WERI-Rb-1 (cell line): ENCODE data around the gene ZDHHC24.

ENCODE experiments used
- DNase-seq: peaks from one replicate; pipeline ENCODE4 v3.0.0-alpha.2; 2020
- H3K27ac ChIP-seq: fragments of 250-450 bp; sonication (Bioruptor Pico); 2 replicates; pipeline ENCODE4 v1.5.1; 2020; ENCODE audit warnings: mild to moderate bottlenecking, moderate library complexity
- H3K27me3 ChIP-seq: fragments of 250-450 bp; sonication (Bioruptor Pico); 2 replicates; pipeline ENCODE4 v1.5.1; 2021; ENCODE audit warnings: mild to moderate bottlenecking, low read depth, moderate library complexity; ENCODE audit not compliant: insufficient read depth, severe bottlenecking
- H3K36me3 ChIP-seq: fragments of 250-450 bp; sonication (Bioruptor Pico); 2 replicates; pipeline ENCODE4 v1.5.1; 2020; ENCODE audit warnings: mild to moderate bottlenecking, moderate library complexity
- H3K4me3 ChIP-seq: 2 replicates; pipeline ENCODE4 v1.5.1; 2011; ENCODE audit warnings: low read depth, mild to moderate bottlenecking, control low read depth, low read length
- H3K9me3 ChIP-seq: fragments of 250-450 bp; sonication (Bioruptor Pico); 2 replicates; pipeline ENCODE4 v1.5.1; 2021; ENCODE audit warnings: mild to moderate bottlenecking, moderate library complexity; ENCODE audit not compliant: severe bottlenecking
- TF ChIP-seq, protein P1 (sequence below): IDR thresholded peaks from 2 replicates; pipeline ENCODE4 v1.5.1; 2011; ENCODE audit warnings: low read depth, mild to moderate bottlenecking, control low read depth, inconsistent platforms, low read length

Gene ZDHHC24

DNA sequence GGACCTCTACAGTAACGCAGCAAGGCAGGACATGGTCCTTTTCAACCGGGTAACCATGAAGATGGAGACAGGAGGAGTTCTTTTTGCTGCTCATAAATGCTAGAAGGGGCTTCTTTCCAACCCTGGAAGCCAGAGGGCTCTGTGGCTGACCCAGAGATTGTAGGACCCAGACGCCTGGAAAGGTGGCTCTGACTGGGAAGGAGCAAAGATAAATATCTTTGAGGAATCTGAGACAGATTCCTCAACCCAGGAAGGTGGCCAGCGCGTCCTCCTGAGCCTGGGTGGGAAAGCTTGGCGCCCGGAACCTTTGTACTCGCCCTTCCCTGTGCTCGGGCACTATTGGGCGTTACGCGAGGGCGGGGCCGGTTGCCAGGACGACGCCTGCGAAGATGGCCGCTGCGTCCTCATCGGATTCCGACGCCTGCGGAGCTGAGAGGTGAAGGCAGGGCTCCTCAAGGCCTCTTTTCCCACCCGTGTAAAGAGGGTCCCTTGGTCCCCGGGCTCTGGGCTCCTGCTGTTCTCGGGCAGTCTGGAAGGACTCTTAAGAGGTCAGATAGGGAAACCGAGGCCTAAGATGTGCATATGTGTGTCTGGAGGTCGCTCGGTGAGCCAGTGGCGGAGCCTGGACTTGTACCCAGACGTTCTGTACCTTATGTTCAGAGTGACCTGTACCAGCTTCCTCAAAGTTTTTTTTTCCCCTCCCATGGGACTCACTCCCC is 35.4 kb downstream of the ZDHHC24 start, which contains the start of gene BBS1:
BBS1 (plus strand) TSS at position 365 of the 719 bp plus-strand sequence; CDS start at position 390, 25 bp downstream.
- Histone ChIP-seq H3K4me3 (peak within 1 kb of the TSS; percentile 94), H3K27ac (peak within 1 kb of the TSS; percentile 85), H3K36me3 (peaks cover 46% of the 10 kb centered on the region), H3K27me3 (no peaks in the 10 kb centered on the region), H3K9me3 (no peaks in the 10 kb centered on the region)
- DNase-seq: peak; percentile 88
- TF ChIP-seq, protein P1, sequence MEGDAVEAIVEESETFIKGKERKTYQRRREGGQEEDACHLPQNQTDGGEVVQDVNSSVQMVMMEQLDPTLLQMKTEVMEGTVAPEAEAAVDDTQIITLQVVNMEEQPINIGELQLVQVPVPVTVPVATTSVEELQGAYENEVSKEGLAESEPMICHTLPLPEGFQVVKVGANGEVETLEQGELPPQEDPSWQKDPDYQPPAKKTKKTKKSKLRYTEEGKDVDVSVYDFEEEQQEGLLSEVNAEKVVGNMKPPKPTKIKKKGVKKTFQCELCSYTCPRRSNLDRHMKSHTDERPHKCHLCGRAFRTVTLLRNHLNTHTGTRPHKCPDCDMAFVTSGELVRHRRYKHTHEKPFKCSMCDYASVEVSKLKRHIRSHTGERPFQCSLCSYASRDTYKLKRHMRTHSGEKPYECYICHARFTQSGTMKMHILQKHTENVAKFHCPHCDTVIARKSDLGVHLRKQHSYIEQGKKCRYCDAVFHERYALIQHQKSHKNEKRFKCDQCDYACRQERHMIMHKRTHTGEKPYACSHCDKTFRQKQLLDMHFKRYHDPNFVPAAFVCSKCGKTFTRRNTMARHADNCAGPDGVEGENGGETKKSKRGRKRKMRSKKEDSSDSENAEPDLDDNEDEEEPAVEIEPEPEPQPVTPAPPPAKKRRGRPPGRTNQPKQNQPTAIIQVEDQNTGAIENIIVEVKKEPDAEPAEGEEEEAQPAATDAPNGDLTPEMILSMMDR: no peak

DNA sequence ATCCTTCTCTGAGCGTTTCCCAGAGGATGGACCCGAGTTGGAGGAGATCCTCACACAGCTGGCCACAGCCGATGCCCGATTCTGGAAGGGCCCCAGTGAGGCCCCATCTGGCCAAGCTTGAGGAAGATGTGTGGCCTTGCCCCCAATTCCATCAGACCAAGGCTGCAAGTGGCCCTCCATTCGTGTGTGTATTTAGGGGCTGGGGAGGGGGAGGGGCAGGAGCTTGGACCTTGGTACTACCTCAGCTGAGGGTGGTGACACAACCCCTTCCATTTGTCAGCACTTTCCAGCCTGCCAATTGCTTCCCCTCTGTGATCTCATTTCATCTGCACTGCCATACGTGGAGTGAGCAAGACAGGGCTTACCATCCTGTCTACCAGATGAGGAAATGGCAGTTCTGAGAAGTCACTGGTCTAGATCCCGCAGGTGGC is 36.7 kb downstream of the ZDHHC24 start:
- no peak overlapping the region for H3K4me3 ChIP-seq
- H3K27ac ChIP-seq: no peak overlapping the region
- TF ChIP-seq, protein P1: no peak
- H3K27me3 ChIP-seq: no peaks in the 10 kb centered on the region
- DNase-seq: no peak
- H3K9me3 ChIP-seq: no peaks in the 10 kb centered on the region
- peaks cover 49% of the 10 kb centered on the region for H3K36me3 ChIP-seq

DNA sequence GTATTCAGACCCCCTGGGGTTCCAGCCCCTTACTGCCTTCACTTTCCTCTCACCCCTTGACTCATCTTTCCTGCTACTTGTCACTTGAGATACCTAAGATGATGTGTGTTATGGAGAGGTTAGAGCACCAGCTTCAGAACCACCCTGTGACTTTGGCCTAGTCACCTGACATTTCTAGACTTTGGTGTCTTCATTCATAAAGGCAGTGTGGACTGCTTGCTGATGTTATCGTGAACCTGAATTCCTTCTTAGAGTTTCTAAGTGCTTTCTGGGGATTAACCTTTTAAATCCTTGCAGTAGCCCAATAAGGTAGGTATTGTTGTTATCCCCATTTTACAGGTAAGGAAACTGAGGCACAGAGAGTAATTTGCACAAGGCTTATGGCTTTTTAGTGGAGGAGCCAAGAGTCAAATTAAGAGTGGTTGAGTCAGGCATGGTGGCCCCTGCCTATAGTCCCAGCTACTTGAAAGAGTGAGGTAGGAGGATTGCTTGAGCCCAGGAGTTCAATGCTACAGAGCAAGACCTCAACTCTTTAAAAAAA is 40.5 kb downstream of the ZDHHC24 start:
- Histone ChIP-seq H3K27me3 (no peaks in the 10 kb centered on the region), H3K36me3 (peaks cover 27% of the 10 kb centered on the region), H3K9me3 (no peaks in the 10 kb centered on the region), H3K4me3 (no peak overlapping the region), H3K27ac (no peak overlapping the region)
- no peak for DNase-seq
- TF ChIP-seq, protein P1: no peak

DNA sequence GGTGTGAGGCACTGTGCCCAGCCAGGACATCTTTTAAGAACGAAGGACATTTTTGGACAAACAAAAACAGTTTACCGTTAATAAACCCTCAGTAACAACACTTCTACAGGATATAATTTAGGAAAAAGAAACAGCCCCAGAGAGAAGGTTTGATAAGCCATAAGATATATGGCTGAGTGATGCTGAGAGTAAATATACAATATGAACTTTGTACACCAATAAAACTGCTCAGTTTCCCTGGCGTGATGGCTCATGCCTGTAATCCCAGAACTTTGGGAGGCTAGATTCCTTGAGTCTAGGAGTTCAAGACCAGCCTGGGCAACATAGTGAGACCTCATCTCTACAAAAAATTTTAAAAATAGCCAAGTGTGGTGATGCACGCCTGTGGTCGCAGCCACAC is 47.3 kb downstream of the ZDHHC24 start:
- Histone ChIP-seq H3K27ac (no peak overlapping the region), H3K4me3 (no peak overlapping the region), H3K36me3 (peaks cover 52% of the 10 kb centered on the region), H3K27me3 (no peaks in the 10 kb centered on the region), H3K9me3 (no peaks in the 10 kb centered on the region)
- no peak for DNase-seq
- TF ChIP-seq, protein P1: no peak

DNA sequence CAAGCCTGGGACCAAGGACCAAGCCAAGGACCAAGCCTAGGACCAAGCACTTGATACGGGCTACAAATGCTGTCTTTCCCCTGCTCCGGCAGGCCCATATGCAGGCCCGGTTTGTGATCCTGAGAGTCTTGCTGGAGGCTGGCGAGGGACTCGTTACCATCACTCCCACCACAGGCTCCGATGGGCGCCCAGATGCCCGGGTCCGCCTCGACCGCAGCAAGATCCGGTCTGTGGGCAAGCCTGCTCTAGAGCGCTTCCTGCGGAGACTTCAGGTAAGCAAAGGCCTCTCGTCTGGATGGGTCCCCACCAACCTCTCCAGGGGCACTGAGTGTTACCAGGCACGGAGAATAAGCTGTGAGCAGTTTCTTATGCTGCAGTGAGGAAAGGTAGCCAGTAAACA is 48.6 kb downstream of the ZDHHC24 start:
- TF ChIP-seq, protein P1: no peak
- H3K36me3 ChIP-seq: peaks cover 61% of the 10 kb centered on the region

More for the DNA sequence above, 48.6 kb downstream of the ZDHHC24 start:
- Histone ChIP-seq H3K27me3 (no peaks in the 10 kb centered on the region), H3K9me3 (no peaks in the 10 kb centered on the region), H3K27ac (no peak overlapping the region), H3K4me3 (no peak overlapping the region)
- no peak for DNase-seq
